Neuronal stem cell (in vitro differentiated cells): ENCODE data around the gene ASTE1.

Experiments used
- DNase-seq: peaks from one replicate; pipeline ENCODE4 v3.0.0-alpha.2; 2013; ENCODE audit warnings: low spot score
- H2AFZ ChIP-seq: one replicate; pipeline ENCODE4 v1.6.1; 2013; ENCODE audit warnings: mild to moderate bottlenecking, low read length, inconsistent platforms
- H2AK5ac ChIP-seq: 2 replicates; pipeline ENCODE4 v1.6.1; 2013; ENCODE audit warnings: low read depth, mild to moderate bottlenecking, inconsistent platforms, low read length, moderate library complexity, mixed read lengths
- H2BK120ac ChIP-seq: 2 replicates; pipeline ENCODE4 v1.6.1; 2013; ENCODE audit warnings: low read depth, mild to moderate bottlenecking, inconsistent platforms, low read length, moderate library complexity, mixed read lengths
- H2BK12ac ChIP-seq: one replicate; pipeline ENCODE4 v1.6.1; 2013; ENCODE audit warnings: low read length, inconsistent platforms
- H2BK15ac ChIP-seq: 2 replicates; pipeline ENCODE4 v1.6.1; 2013; ENCODE audit warnings: mild to moderate bottlenecking, low read length, inconsistent platforms, mixed read lengths
- H2BK5ac ChIP-seq: one replicate; pipeline ENCODE4 v1.6.1; 2013; ENCODE audit warnings: inconsistent platforms, mild to moderate bottlenecking, low read length, moderate library complexity
- H3K14ac ChIP-seq: one replicate; pipeline ENCODE4 v1.6.1; 2013; ENCODE audit warnings: low read length, inconsistent platforms
- H3K18ac ChIP-seq: 2 replicates; pipeline ENCODE4 v1.6.1; 2013; ENCODE audit warnings: low read length, inconsistent platforms
- H3K23ac ChIP-seq: 2 replicates; pipeline ENCODE4 v1.6.1; 2013; ENCODE audit warnings: low read depth, mild to moderate bottlenecking, mixed read lengths, low read length, inconsistent platforms; ENCODE audit not compliant: poor library complexity
- H3K27ac ChIP-seq: replicated peaks from 3 replicates; pipeline ENCODE4 v1.5.1; 2013; ENCODE audit warnings: low read length, inconsistent platforms
- H3K27me3 ChIP-seq, 3 experiments: 2 replicates each; pipeline ENCODE4 v1.6.1; 2013; ENCODE audit warnings: low read length in 3 of 3, mild to moderate bottlenecking in 2 of 3, inconsistent platforms in 1 of 3, low read depth in 1 of 3, mixed read lengths in 1 of 3, moderate library complexity in 1 of 3; ENCODE audit not compliant: control insufficient read depth in 3 of 3, insufficient read depth in 3 of 3
- H3K36me3 ChIP-seq, 2 donors: replicated peaks in 1 of 2; 2 replicates each; pipeline ENCODE4 v1.6.1; 2013; ENCODE audit warnings: low read length in 2 of 2; ENCODE audit not compliant: control insufficient read depth in 2 of 2, insufficient read depth in 2 of 2
- H3K4ac ChIP-seq: 2 replicates; pipeline ENCODE4 v1.6.1; 2013; ENCODE audit warnings: inconsistent platforms, mild to moderate bottlenecking, low read length, moderate library complexity
- H3K4me1 ChIP-seq, 2 donors: 1 replicate in 1 of 2; 2 replicates in 1 of 2; pipeline ENCODE4 v1.6.1; 2013; ENCODE audit warnings: low read length in 2 of 2, low read depth in 1 of 2; ENCODE audit not compliant: control insufficient read depth in 2 of 2, insufficient read depth in 1 of 2
- H3K4me2 ChIP-seq: one replicate; pipeline ENCODE4 v1.6.1; 2013; ENCODE audit warnings: mild to moderate bottlenecking, low read length, inconsistent platforms; ENCODE audit not compliant: insufficient read depth, poor library complexity, severe bottlenecking
- H3K4me3 ChIP-seq, 2 donors: 2 replicates each; pipeline ENCODE4 v1.5.1; 2013; ENCODE audit warnings: low read length in 2 of 2, mild to moderate bottlenecking in 2 of 2, inconsistent platforms in 1 of 2, moderate library complexity in 1 of 2
- H3K79me1 ChIP-seq: one replicate; pipeline ENCODE4 v1.6.1; 2013; ENCODE audit warnings: low read depth, mild to moderate bottlenecking, inconsistent platforms, low read length, moderate library complexity
- H3K9ac ChIP-seq: one replicate; pipeline ENCODE4 v1.6.1; 2013; ENCODE audit warnings: mild to moderate bottlenecking, low read depth, low read length, inconsistent platforms; ENCODE audit not compliant: poor library complexity
- H3K9me3 ChIP-seq, 2 donors: replicated peaks in 1 of 2; 2 replicates each; pipeline versions ENCODE3 to v1.6.1; 2013; ENCODE audit warnings: low read length in 2 of 2, mild to moderate bottlenecking in 2 of 2, inconsistent platforms in 1 of 2, low read depth in 1 of 2, mixed read lengths in 1 of 2, moderate library complexity in 1 of 2; ENCODE audit not compliant: control insufficient read depth in 2 of 2, insufficient read depth in 1 of 2
- H4K8ac ChIP-seq: one replicate; pipeline ENCODE4 v1.6.1; 2013; ENCODE audit warnings: low read depth, mild to moderate bottlenecking, inconsistent platforms, low read length, moderate library complexity
- H4K91ac ChIP-seq: one replicate; pipeline ENCODE4 v1.6.1; 2013; ENCODE audit warnings: low read length, low read depth, mild to moderate bottlenecking, inconsistent platforms; ENCODE audit not compliant: poor library complexity
- WGBS, 2 donors: extraction: QIAGEN DNeasy Blood & Tissue Kit; methylation state at CpG; one replicate each; pipeline ENCODE4 v1.1.7; 2013; ENCODE audit warnings: missing lambda C conversion rate in 2 of 2, mixed read lengths in 1 of 2; ENCODE audit not compliant: insufficient read length in 2 of 2, insufficient replicate concordance in 1 of 2; ENCODE audit errors: extremely low coverage in 2 of 2; 5-methylcytosine and 5-hydroxymethylcytosine counted together

The ASTE1 gene

DNA sequence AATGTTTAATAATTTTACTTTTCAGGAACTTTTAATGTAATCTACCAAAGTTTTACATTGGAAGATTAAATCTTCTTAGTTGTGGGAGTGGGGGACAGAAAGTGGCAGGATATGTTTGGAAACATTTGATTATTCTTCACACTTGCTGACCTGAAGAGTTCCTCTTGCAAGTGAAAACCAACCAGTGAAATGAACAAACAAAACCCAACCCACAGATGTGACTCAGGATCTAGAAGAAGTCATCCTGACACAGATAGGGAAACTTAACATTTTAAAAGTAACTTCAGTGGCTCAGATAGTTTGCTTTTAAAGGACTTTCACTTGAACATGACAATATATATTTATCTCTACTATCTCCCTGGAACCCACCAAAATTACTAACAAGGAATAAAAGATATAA lies 55.4 kb downstream of the ASTE1 start:
- Histone ChIP-seq H3K79me1 (no peaks in the 10 kb centered on the region), H3K14ac (no peak overlapping the region), H2BK120ac (no peak overlapping the region), H3K9ac (no peak overlapping the region), H2BK15ac (no peak overlapping the region), H3K18ac (no peak overlapping the region), H3K27ac (no peak overlapping the region), H3K4me2 (no peak overlapping the region), H4K91ac (no peak overlapping the region), H3K36me3 (peaks cover 6 to 79% of the 10 kb centered on the region in 2 donors), H3K4me1 (peaks cover 0 to 4% of the 10 kb centered on the region in 2 donors), H2AK5ac (no peak overlapping the region), H3K4ac (no peak overlapping the region), H2BK12ac (no peak overlapping the region), H3K23ac (no peak overlapping the region), H4K8ac (no peak overlapping the region), H2BK5ac (no peak overlapping the region), H3K9me3 (peaks cover 0 to 5% of the 10 kb centered on the region in 2 donors), H3K27me3 (no peaks in the 10 kb centered on the region), H3K4me3 (no peak overlapping the region), H2AFZ (no peak overlapping the region)
- DNase-seq, result no peak

DNA sequence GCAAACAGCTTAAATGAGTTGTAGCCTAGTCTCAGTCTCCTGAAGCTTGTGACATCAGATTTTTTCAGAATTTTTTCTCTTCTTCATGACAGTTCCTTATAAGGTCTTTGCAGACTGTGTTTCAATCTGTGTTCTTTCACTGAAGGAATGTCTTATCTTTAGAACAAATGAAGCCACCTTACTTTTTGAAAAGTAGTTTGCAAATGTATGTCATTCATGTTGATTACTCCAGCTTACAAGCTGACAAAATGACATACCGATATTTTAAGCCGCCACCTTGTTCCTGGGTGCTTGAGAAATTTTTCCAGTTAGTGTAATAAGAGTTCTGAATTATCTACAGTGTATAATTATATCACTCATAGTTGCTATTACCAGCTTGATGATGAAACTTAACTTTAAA lies 57.0 kb downstream of the ASTE1 start:
- no peak overlapping the region for H2BK12ac ChIP-seq
- H3K4me2 ChIP-seq, result no peak overlapping the region
- no peak overlapping the region for H3K14ac ChIP-seq
- H2AK5ac ChIP-seq, result no peak overlapping the region
- H3K36me3 ChIP-seq, result peaks cover 6 to 80% of the 10 kb centered on the region in 2 donors
- H3K4me1 ChIP-seq, result peaks cover 0 to 2% of the 10 kb centered on the region in 2 donors
- H3K9me3 ChIP-seq, result peaks cover 0 to 5% of the 10 kb centered on the region in 2 donors
- H3K27ac ChIP-seq, result no peak overlapping the region
- no peak overlapping the region for H2AFZ ChIP-seq
- H4K8ac ChIP-seq, result no peak overlapping the region
- no peak overlapping the region for H2BK15ac ChIP-seq
- H4K91ac ChIP-seq, result no peak overlapping the region
- DNase-seq, result no peak
- WGBS, 2 donors, result no CpG with 5 or more reads among the region's 2 CpGs
- H3K4ac ChIP-seq, result no peak overlapping the region
- no peak overlapping the region for H3K18ac ChIP-seq
- no peak overlapping the region for H3K23ac ChIP-seq
- no peaks in the 10 kb centered on the region for H3K79me1 ChIP-seq
- H3K27me3 ChIP-seq, result no peaks in the 10 kb centered on the region
- no peak overlapping the region for H3K9ac ChIP-seq
- no peak overlapping the region for H2BK120ac ChIP-seq
- H3K4me3 ChIP-seq, result no peak overlapping the region
- H2BK5ac ChIP-seq, result no peak overlapping the region

DNA sequence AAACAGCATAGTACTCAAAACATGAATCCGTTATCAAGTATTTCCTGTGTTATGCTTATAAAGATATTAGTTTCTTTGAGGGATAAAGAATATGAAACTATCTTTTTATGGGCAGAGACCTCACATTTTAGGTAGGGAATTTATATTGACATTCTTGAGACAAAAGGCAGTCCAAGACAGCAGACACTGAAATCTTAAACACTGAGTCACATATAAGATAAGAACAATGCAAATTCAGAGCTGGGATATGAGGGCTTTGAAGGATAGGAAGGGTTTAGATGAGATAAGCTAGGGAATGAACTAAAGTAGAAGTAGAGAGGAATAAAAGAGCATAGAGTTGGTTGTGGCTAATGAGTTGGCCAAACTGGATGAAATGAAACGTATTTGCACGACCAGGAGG lies 58.4 kb downstream of the ASTE1 start:
- Histone ChIP-seq H3K9ac (no peak overlapping the region), H4K8ac (no peak overlapping the region), H3K27me3 (no peaks in the 10 kb centered on the region), H3K36me3 (peaks cover 6 to 78% of the 10 kb centered on the region in 2 donors), H4K91ac (no peak overlapping the region), H3K4me3 (no peak overlapping the region), H3K79me1 (no peaks in the 10 kb centered on the region), H3K9me3 (peaks cover 0 to 5% of the 10 kb centered on the region in 2 donors), H2BK120ac (no peak overlapping the region), H3K4me2 (no peak overlapping the region), H2BK12ac (no peak overlapping the region), H3K4ac (no peak overlapping the region), H2BK5ac (no peak overlapping the region), H2AK5ac (no peak overlapping the region), H3K23ac (no peak overlapping the region), H3K14ac (no peak overlapping the region), H2BK15ac (no peak overlapping the region), H2AFZ (no peak overlapping the region), H3K18ac (no peak overlapping the region), H3K4me1 (no peaks in the 10 kb centered on the region), H3K27ac (no peak overlapping the region)
- WGBS, 2 donors, result no CpG with 5 or more reads among the region's 3 CpGs
- no peak for DNase-seq

DNA sequence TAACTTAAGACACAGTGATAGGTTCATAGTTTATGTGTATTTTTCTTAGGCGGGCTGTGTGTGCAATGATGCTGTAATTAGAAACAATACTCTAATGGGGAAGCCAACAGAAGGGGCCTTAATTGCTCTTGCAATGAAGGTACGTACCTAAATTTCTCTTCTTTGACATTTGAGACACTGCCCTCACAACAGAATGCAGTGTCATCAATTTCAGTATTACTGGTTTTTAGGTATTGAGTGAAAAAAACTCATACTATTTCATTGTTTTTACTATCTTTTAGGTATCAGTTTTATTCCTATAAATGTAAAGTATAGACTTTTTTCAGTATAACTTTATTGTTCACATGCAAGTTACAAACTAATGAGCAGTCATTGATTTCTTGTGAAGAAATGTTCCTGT lies 59.3 kb downstream of the ASTE1 start:
- Histone ChIP-seq H3K4me1 (no peaks in the 10 kb centered on the region), H4K8ac (no peak overlapping the region), H3K4me3 (no peak overlapping the region), H4K91ac (no peak overlapping the region), H3K27me3 (no peaks in the 10 kb centered on the region), H3K27ac (no peak overlapping the region), H3K9ac (no peak overlapping the region), H2AK5ac (no peak overlapping the region), H2BK5ac (no peak overlapping the region), H3K18ac (no peak overlapping the region), H3K4ac (no peak overlapping the region), H3K14ac (no peak overlapping the region), H3K36me3 (peaks cover 6 to 73% of the 10 kb centered on the region in 2 donors), H3K79me1 (no peaks in the 10 kb centered on the region), H3K9me3 (peaks cover 0 to 5% of the 10 kb centered on the region in 2 donors), H2BK120ac (no peak overlapping the region), H3K4me2 (no peak overlapping the region), H3K23ac (no peak overlapping the region), H2BK15ac (no peak overlapping the region), H2AFZ (no peak overlapping the region), H2BK12ac (no peak overlapping the region)
- DNase-seq, result no peak
- no CpG with 5 or more reads among the region's 2 CpGs for WGBS, 2 donors
